Islet precursor cell (in vitro differentiated cells): ENCODE measurements around the gene STXBP6.
"Not testable (repeated sequence)": the region's sequence is repeated elsewhere in the genome, so short reads cannot be mapped to it uniquely, and the experiment has no call there.

Source experiments
- DNase-seq: peaks from one replicate; pipeline ENCODE4 v3.0.0-alpha.2; 2018

STXBP6 gene

DNA sequence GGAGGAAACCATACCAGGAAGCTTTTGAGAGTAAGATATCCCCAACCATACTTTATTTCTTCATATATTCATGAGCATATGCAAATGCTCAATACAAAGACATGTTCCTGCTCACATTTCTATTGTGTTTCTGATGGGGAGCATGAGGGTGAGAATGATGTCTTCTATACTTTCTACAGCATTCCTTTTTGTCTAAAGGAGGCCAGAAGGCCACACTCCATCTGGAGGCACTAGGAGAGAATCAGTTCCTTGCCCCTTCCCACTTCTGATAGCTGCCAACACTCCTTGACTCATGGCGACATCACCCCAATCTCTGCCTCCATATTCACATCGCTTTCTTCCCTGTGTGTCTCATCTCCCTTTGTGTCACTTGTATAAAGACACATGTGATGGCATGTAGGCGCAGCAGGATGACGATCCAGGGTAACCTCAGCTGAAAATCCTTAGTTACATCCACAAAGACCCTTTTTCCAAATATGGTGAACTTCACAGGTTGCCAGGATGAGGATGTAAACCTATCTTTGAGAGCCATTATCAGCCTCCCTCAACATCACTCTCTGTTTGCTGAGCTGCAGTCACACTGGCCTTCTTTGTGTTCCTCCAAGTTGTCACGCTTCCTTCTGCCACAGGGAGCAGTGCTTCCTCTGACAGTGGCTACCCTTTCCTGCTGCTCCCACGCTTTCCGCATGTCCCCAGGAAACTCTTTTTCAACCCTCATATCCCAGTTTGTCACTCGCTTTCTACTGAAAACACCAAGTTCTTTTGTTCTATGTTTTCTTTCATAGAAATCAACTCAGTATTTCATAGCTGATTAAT is 96.9 kb downstream of the STXBP6 start:
- peak; percentile 69 for DNase-seq

DNA sequence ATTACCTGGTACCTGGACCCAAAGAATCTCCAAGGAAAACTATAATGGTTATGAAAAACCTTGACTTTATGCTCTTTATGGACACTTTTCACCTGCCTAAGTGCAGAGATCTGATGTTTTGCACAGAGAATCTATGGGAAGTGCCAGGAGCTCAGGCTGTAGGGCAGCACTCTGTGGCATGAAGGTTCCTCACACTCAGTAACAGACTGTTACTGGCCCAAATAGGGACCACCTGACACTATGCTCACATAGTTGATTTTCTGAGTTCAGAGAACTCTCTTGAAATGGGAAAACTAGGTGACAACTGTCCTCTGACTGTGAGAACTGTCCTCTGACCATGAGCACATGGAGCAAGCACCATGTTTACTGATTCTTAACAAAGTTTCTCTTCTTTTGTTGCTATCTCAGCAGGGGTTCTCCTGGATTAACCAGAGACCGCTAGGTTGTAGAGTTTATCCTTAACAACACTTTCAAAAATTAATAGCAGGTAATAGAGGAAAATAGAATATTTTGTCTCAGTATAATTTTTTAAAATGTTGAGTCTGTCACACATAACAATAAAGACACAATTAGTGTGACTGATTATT is 101.6 kb downstream of the STXBP6 start:
- no peak for DNase-seq

GRCh38 chr14:24947131-24947530 is 102.8 kb downstream of the STXBP6 start:
- no peak for DNase-seq

- DNase-seq = no peak
These were observed 105.1 kb downstream of the STXBP6 start for GRCh38 chr14:24944800-24945199.

DNA sequence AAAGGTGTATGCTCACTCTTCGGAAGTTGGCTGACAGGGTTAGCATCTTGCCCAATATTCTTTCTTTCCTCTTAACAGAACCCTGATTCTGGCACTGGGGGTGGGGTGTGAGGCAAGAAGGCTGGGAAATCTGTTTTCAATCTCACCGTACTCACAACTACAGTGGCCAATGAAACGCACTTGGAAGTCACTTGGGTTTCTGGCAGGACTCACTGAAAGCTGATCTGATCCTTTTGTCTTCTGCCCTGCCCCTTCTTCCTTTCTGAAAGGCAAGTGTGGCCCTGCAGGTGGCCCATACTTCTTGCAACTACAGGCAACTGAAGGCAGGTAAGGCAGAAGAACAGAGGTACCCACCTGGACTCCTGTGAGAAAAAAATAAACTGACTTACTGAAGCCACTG is 106.9 kb downstream of the STXBP6 start:
- no peak for DNase-seq

- DNase-seq = no peak
These were observed 108.2 kb downstream of the STXBP6 start for GRCh38 chr14:24941719-24942118.

DNA sequence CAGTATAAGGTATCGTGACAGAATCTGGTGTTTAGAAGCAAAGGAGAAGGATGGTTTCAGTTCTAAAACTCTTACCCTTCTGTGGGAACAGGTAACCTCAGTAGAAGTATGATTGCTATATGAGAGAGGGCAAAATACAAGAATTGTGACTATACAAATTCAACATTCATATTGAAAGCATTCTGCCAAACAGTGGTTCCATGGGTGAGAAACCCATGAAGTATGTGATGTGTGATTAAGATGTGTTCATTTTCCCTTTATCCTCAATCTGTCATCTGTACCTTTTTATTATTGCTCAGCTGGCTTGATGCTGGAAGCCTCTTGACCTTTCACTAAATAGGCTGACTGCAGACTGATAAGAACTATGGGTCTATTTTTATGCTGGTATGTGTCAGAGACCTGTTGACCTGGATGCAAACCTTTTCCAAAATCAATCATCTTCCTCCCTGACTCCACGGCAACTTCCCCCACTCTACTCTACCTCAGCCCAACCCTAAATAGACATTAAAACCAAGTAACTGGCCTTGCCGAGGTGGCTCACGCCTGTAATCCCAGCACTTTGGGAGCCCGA is 109.6 kb downstream of the STXBP6 start:
- DNase-seq = no peak

GRCh38 chr14:24938593-24938992 is 111.4 kb downstream of the STXBP6 start:
- DNase-seq = no peak

DNA sequence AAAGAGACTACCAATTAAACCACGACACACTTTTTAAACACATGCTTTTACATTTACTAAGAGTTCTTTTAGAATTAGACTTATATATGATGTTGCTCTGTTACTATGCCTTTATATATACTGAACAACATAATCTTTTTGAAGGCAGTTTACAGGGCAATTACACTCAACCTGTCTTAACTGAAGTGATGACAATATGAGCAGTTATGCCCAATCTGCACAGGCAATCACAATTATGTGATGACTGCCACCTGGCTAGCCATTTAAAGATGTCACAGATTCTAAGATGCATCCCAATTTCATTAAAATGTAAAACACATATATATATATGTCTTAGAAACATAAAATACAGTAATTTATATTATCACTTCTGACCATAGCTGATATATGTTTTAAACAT is 112.6 kb downstream of the STXBP6 start:
- DNase-seq = no peak

DNA sequence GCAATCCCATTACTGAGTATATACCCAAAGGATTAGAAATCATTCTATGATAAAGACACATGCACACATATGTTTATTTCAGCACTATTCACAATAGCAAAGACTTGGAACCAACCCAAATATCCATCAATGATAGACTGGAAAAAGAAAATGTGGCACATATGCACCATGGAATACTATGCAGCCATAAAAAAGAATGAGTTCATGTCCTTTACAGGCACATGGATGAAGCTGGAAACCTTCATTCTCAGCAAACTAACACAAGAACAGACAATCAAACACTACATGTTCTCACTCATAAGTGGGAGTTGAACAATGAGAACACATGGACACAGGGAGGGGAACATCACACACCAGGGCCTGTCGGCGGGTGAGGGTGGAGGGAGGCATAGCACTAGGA is 113.2 kb downstream of the STXBP6 start:
- DNase-seq = not testable (repeated sequence)

DNA sequence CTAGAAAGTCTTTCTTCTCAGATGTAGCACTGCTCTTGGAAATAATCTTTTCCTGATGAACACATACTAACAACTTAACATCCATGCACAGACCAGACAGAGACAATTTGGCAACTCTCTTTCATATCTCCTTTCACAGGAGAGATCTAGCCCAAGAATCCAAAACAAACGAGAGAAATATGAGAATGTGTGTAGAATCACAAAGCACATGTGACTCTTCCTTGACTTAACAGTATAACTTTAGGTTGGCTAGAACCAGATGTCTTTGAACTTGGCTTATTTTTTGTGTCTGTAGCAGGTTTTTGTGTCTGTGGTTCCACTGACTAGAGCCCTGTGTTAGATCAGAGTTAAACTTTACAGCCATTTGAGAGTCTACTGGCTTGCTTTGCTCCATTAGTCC is 114.2 kb downstream of the STXBP6 start:
- no peak for DNase-seq

GRCh38 chr14:24928386-24928900 is 121.5 kb downstream of the STXBP6 start:
- DNase-seq = no peak

- DNase-seq = no peak
These were observed 122.1 kb downstream of the STXBP6 start for GRCh38 chr14:24927809-24928208.

DNA sequence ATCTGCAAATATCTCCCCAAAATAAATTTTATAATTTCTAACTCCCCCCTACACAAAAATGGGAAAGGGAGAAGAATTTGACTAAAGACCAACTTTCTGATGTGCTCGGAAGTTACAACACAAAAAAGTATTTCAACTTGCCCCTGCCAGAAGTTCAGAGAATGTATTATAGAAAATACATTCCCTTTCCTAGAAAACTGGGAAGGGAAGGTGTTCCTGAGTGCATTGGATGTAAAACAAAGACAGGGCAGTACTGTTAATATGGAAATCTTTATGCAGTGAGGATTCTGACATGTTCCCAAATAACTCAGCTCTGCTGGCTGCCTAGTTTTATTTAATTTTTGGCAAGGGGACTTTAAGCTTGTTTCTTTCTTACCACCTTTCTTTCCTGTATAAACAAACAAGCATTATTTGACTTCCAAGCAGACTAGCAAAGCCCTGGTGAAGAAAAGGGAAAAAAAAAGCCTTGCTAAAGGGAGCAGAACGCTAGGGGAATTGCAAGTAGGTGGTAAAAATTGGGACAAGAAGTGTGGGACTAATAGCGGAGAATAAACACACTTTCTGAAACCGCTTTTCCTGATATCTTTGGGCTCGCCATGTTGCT is 124.1 kb downstream of the STXBP6 start:
- DNase-seq = no peak

- no peak for DNase-seq
These were observed 125.4 kb downstream of the STXBP6 start for GRCh38 chr14:24924544-24924943.

GRCh38 chr14:24921903-24922302 is 128.0 kb downstream of the STXBP6 start:
- no peak for DNase-seq

DNA sequence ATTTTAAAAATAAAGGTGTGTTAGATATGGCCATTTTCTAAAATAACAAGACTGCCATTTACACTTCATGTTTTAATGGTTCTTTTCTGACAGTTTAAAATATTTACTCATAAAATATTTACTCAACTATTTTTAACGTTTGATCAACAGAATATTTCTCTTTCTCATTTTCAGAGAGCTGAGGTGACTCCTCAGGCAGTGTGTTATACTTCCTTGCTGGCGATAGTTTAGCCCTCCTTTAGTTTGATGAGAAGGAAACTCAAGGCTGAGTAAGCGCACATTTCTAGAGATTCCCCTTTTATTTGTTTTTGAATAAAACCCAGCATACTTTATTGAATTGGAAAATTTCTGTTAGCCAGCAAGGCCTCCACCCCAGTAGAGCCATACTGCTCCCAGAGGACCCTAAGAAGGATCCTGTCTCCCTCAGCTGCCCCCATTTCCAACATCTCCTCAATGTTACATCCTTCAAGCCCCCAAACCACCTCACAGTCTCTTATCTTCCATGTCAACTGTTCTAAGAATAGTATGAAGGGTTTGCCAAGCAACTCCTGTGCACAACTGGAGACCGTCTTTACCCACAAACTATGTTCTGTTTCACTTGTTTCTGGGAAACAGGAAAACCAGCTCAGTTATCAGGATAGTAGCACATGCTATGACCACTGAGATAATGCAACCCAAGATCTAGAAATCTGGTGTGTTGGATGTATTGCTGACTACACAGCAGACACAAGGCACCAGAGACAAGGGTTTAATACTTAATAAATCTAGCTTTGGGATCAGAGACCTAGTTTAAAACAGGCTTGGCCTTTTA is 129.5 kb downstream of the STXBP6 start:
- DNase-seq = no peak

- DNase-seq = no peak
These were observed 131.1 kb downstream of the STXBP6 start for GRCh38 chr14:24918822-24919221.

DNA sequence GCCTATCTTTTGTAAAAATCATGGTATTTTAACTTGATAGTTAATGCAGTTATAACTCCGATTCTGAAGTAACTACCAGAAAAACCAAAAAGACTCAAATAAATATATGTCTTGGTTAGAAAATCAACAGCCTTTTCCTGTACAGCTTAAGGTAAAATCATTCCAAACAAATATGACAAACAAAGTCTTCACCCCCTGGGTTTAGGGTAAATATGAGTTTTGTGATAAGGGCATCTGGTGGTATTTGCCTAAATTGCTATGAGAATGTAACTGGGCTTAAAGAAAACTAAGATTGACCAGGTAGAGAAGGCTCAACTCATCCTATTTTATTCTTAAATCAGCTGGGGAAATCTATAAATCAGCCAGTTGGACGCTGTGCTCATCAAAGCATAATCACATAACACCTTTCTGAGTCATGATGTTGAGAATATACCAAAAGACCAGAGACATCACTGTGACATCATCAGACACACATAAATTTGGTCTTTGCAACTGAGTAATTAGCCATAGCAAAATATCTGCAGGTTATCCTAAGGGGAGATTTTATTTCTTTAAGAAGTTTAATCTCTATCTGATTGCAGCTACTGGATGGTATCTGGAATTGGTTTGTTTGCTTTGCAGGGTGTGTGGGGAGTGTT is 133.9 kb downstream of the STXBP6 start:
- no peak for DNase-seq

DNA sequence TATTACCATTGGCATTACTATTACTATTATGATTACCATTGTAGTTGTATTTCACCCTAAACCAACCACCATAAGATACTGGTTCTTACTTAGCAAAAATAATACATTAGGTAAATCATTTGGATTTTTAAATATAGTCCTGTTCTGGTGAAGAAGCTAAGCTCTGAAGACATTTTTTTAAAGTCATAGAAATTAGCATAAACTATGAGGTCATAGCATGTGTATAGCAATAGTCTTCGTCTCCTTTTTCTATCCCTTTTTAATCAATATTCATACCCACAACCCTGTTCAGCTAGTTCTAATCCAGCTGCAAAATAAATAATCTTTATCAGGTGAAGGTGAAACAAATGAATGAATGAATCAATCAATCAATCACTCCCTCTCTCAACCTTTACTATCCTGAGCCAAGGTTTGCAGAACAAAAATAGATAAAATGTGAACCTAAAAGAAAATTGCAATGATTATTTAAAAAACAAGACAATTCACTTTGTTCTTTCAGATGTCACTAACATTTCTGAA is 134.5 kb downstream of the STXBP6 start:
- no peak for DNase-seq

GRCh38 chr14:24913746-24914145 is 136.2 kb downstream of the STXBP6 start:
- no peak for DNase-seq

- no peak for DNase-seq
These were observed 136.9 kb downstream of the STXBP6 start for GRCh38 chr14:24913021-24913420.
